Naive thymus-derived CD4-positive, alpha-beta T cell (primary cell): Measurements from ENCODE around the gene IZUMO1. TPM values are rescaled to one million over a fixed set of nuclear protein-coding genes. Genes with fewer than 3 reads are reported as not detected.
"Not testable (repeated sequence)": the region's sequence is repeated elsewhere in the genome, so short reads cannot be mapped to it uniquely, and the experiment has no call there.

Source experiments
- ATAC-seq: fragments of 150-1000 bp; cut with Tn5 transposase; 2 replicates; pipeline ENCODE4 v1.10.0; 2021; ENCODE audit warnings: mild to moderate bottlenecking, moderate library complexity
- CTCF ChIA-PET: fragments of 350-600 bp; sonication (Branson Sonifier 250); formaldehyde crosslinking; loops from one replicate; lab custom pipeline; 2021; ENCODE audit warnings: antibody characterized with exemption; lab: Charles Lee
- POLR2A ChIA-PET: fragments of 350-600 bp; sonication (Branson Sonifier 250); formaldehyde crosslinking; loops from one replicate; lab custom pipeline; 2021; ENCODE audit warnings: antibody characterized with exemption, inconsistent platforms; lab: Charles Lee
- DNase-seq, 9 donors: peaks; one replicate each; pipeline versions ENCODE4 v3.0.0 to v3.0.0-alpha.2; 2020 to 2022; ENCODE audit warnings: mixed read lengths in 1 of 9
- H3K27ac ChIP-seq: one replicate; pipeline ENCODE4 v1.7.0; 2013; ENCODE audit warnings: mild to moderate bottlenecking, low read depth, low read length, moderate library complexity
- H3K27me3 ChIP-seq, 2 donors: one replicate each; pipeline ENCODE4 v1.7.0; 2013; ENCODE audit warnings: low read length in 2 of 2, mild to moderate bottlenecking in 2 of 2, moderate library complexity in 2 of 2; ENCODE audit not compliant: control insufficient read depth in 2 of 2, insufficient read depth in 2 of 2
- H3K36me3 ChIP-seq, 3 experiments: 1 replicate in 2 of 3; 2 replicates in 1 of 3; pipeline ENCODE4 v1.7.0; 2013; ENCODE audit warnings: low read length in 3 of 3, mild to moderate bottlenecking in 3 of 3, moderate library complexity in 1 of 3; ENCODE audit not compliant: insufficient read depth in 3 of 3, control insufficient read depth in 2 of 3
- H3K4me1 ChIP-seq, 2 donors: one replicate each; pipeline ENCODE4 v1.7.0; 2013; ENCODE audit warnings: low read length in 2 of 2, mild to moderate bottlenecking in 2 of 2, moderate library complexity in 1 of 2; ENCODE audit not compliant: control insufficient read depth in 2 of 2, insufficient read depth in 2 of 2
- H3K4me3 ChIP-seq: 2 replicates; pipeline ENCODE4 v1.7.0; 2013; ENCODE audit warnings: mild to moderate bottlenecking, low read length
- H3K9me3 ChIP-seq, 3 experiments: 1 replicate in 2 of 3; 2 replicates in 1 of 3; pipeline ENCODE4 v1.7.0; 2013; ENCODE audit warnings: low read length in 3 of 3; ENCODE audit not compliant: control insufficient read depth in 2 of 3
- H3K27ac Mint-ChIP-seq, 9 donors: one replicate each; pipeline ENCODE4 v1.8.0; 2020 to 2022; ENCODE audit warnings: mixed read lengths in 9 of 9, mild to moderate bottlenecking in 8 of 9, moderate library complexity in 5 of 9, inconsistent platforms in 2 of 9
- H3K27me3 Mint-ChIP-seq, 5 donors: one replicate each; pipeline ENCODE4 v1.8.0; 2021 to 2022; ENCODE audit warnings: mixed read lengths in 5 of 5, mild to moderate bottlenecking in 1 of 5
- H3K36me3 Mint-ChIP-seq, 5 donors: one replicate each; pipeline ENCODE4 v1.8.0; 2020 to 2022; ENCODE audit warnings: mixed read lengths in 5 of 5, mild to moderate bottlenecking in 3 of 5, inconsistent platforms in 1 of 5
- H3K4me1 Mint-ChIP-seq, 7 donors: one replicate each; pipeline ENCODE4 v1.8.0; 2020 to 2022; ENCODE audit warnings: mixed read lengths in 7 of 7, mild to moderate bottlenecking in 3 of 7, inconsistent platforms in 1 of 7
- H3K4me3 Mint-ChIP-seq, 10 donors: one replicate each; pipeline ENCODE4 v1.8.0; 2020 to 2022; ENCODE audit warnings: mild to moderate bottlenecking in 10 of 10, mixed read lengths in 10 of 10, moderate library complexity in 6 of 10, inconsistent platforms in 2 of 10
- H3K9me3 Mint-ChIP-seq, 11 donors: one replicate each; pipeline ENCODE4 v1.8.0; 2020 to 2022; ENCODE audit warnings: mixed read lengths in 11 of 11, mild to moderate bottlenecking in 4 of 11, inconsistent platforms in 1 of 11, moderate library complexity in 1 of 11
- intact Hi-C, 2 donors: fragments of 100-400 bp; cut with micrococcal nuclease; formaldehyde crosslinking; loops; one replicate each; pipeline ENCODE4 v1.15.1; 2023
- polyA plus RNA-seq, 2 donors: library from polyadenylated mRNA; unstranded; fragments of 300-500 nt; fragmentation: Illumina TruSeq; gene quantifications; one replicate each; pipeline ENCODE4 v1.2.3, GENCODE V29; 2021
- total RNA-seq, 6 experiments: library from RNA in 5 of 6; stranded (reverse) in 5 of 6; gene quantifications; 1 replicate in 5 of 6; 2 replicates in 1 of 6; pipeline ENCODE4 v1.2.3 and lab custom pipeline; 2021 to 2026

IZUMO1 gene
- total and polyA plus RNA-seq, 7 experiments from 2014 or later: not detected

DNA sequence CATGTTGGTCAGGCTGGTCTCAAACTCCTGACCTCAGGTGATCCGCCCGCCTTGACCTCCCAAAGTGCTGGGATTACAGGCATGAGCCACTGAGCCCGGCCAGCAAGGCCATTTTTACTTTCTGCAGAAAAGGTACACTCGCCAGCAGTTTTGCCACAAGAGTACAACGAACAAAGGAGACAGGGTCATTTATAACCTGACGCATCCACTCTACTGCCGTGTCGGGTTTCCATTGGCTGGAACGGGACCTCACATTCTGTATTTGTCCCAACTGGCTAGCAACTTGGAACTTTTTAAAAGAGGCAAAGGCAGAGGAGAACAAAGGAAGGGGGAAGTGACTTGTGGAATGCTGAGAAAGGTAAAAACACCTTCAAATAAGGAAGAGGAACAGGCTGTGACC, 40.6 kb upstream of the IZUMO1 start:
- H3K27ac Mint-ChIP-seq: peak overlapping the region in 2 of 9 donors; percentile 10 to 22
- not testable (repeated sequence) for H3K27me3 Mint-ChIP-seq, H3K4me1 Mint-ChIP-seq, DNase-seq, H3K9me3 Mint-ChIP-seq, H3K27ac ChIP-seq, ATAC-seq, H3K4me3 ChIP-seq, H3K36me3 Mint-ChIP-seq, H3K4me1 ChIP-seq, H3K4me3 Mint-ChIP-seq, H3K27me3 ChIP-seq, H3K36me3 ChIP-seq, H3K9me3 ChIP-seq
- ChIA-PET POLR2A (interaction anchor here (0.6 to 1.4 kb wide), 6 partner anchors 43 to 206 kb away, joined by 3 to 4 read pairs (median 3); partner anchors contain the start of genes GYS1, HSD17B14 and RUVBL2), CTCF (interaction anchor here (0.6 to 6.1 kb wide), 14 partner anchors 8 to 946 kb away, joined by 3 to 100 read pairs (median 6); partner anchors contain the start of genes CA11, GYS1, HSD17B14 and RUVBL2)
- intact Hi-C loops: loop anchor here in 1 of 2 donors (5.0 kb wide), 1 partner anchor 285 kb away; the partner anchor contains the start of gene KCNA7

DNA sequence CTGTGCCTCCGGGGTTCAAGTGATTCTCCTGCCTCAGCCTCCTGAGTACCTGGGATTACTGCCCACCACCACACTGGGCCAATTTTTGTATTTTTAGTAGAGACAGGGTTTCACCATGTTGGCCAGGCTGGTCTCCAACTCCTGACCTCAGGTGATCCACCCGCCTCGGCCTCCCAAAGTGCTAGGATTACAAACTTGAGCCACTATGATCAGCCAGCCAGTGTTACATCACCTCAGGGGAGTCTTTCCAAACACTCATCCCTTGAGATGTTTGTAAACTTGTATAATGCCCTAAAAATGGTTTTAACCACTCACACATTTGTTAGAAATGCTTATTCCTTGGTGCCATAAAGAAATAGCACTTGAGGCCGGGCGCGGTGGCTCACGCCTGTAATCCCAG, 39.7 kb upstream of the IZUMO1 start:
- not testable (repeated sequence) for H3K4me1 ChIP-seq, H3K4me3 ChIP-seq, H3K27ac ChIP-seq, DNase-seq, H3K27me3 Mint-ChIP-seq, H3K9me3 Mint-ChIP-seq, H3K4me1 Mint-ChIP-seq, H3K27ac Mint-ChIP-seq, H3K36me3 Mint-ChIP-seq, H3K9me3 ChIP-seq, H3K27me3 ChIP-seq, H3K36me3 ChIP-seq, ATAC-seq, H3K4me3 Mint-ChIP-seq
- ChIA-PET CTCF (interaction anchor here (0.7 kb wide), 1 partner anchor 791 kb away, joined by 3 read pairs; no protein-coding TSS in a partner anchor), POLR2A (interaction anchor here (0.8 kb wide), 1 partner anchor 56 kb away, joined by 3 read pairs; no protein-coding TSS in a partner anchor)
- intact Hi-C loops: loop anchor here in 1 of 2 donors (5.0 kb wide), 1 partner anchor 286 kb away; the partner anchor contains the start of gene KCNA7

DNA sequence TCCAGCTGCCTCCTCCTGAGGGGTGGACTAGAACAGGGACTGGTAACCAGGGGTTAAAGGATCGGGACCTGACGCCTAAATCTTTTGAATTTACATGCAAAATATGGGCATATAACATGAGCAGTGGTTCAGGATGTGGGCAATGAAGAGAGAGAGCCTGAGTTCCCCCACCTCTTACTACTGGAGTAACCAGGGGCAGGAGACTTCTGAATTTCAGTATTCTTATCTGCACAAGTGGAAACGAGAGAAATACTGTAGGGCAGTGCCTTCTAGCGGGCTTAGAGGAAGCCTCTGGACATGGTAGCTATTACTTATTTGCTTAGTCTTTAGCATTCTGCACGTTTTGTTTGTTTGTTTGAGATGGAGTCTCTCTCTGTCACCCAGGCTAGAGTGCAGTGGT, 37.8 kb upstream of the IZUMO1 start:
- Histone ChIP-seq H3K36me3 (no peaks in the 10 kb centered on the region), H3K27ac (no peak overlapping the region), H3K4me3 (no peak overlapping the region), H3K27me3 (no peaks in the 10 kb centered on the region), H3K9me3 (no peaks in the 10 kb centered on the region), H3K4me1 (no peaks in the 10 kb centered on the region)
- Mint-ChIP-seq H3K27me3 (peaks cover 0 to 6% (median 4%) of the 10 kb centered on the region in 5 donors), H3K27ac (no peak overlapping the region), H3K36me3 (no peaks in the 10 kb centered on the region), H3K4me3 (no peak overlapping the region), H3K9me3 (no peaks in the 10 kb centered on the region), H3K4me1 (peaks cover 0 to 5% (median 3%) of the 10 kb centered on the region in 7 donors)
- intact Hi-C loops: no loop called here
- CTCF ChIA-PET: interaction anchor here (2.0 kb wide), 1 partner anchor 58 kb away, joined by 14 read pairs; no protein-coding TSS in a partner anchor
- ATAC-seq (no peak), DNase-seq (no peak)
- POLR2A ChIA-PET: no interaction called here

DNA sequence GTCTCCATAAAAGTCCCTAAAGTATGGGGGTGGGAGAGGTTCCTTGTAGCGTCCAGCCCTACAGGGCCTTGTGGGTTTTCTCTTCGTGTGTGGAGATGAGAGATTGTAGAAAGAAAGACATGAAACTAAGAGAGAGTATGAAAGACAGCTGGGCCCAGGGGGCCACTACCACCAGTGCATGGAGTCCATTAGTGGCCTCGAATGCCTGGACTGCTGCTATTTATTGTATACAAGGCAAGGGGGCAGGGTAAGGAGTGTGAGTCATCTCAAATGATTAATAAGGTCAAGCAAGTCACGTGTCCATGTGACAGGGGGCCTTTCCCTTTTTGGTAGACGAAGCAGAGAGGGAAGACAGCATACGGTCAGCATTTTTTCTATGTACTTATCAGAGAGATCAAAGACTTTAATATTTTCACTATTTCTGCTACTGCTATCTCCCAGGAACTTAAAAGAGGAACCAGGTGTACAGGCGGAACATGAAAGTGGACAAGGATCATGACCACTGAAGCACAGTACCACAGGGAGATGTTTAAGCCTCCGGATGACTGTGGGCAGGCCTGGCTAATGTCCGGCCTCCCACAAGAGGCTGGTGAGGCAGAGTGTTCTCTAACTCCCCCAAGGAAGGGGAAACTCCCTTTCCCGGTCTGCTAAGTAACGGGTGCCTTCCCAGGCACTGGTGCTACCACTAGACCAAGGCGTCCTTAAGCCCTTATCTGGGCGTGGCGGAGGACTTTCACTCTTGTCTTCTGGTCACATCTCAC, 34.1 kb upstream of the IZUMO1 start:
- ATAC-seq (peak; percentile 43), DNase-seq (no peak)
- Histone ChIP-seq H3K27me3 (no peaks in the 10 kb centered on the region), H3K4me3 (no peak overlapping the region), H3K27ac (no peak overlapping the region), H3K4me1 (no peaks in the 10 kb centered on the region), H3K9me3 (no peaks in the 10 kb centered on the region), H3K36me3 (no peaks in the 10 kb centered on the region)
- Mint-ChIP-seq H3K27ac (no peak overlapping the region), H3K4me1 (peaks cover 0 to 4% (median 3%) of the 10 kb centered on the region in 7 donors), H3K27me3 (peaks cover 0 to 7% (median 4%) of the 10 kb centered on the region in 5 donors), H3K36me3 (no peaks in the 10 kb centered on the region), H3K9me3 (no peaks in the 10 kb centered on the region), H3K4me3 (no peak overlapping the region)
- ChIA-PET CTCF (no interaction called here), POLR2A (no interaction called here)
- intact Hi-C loops: no loop called here

DNA sequence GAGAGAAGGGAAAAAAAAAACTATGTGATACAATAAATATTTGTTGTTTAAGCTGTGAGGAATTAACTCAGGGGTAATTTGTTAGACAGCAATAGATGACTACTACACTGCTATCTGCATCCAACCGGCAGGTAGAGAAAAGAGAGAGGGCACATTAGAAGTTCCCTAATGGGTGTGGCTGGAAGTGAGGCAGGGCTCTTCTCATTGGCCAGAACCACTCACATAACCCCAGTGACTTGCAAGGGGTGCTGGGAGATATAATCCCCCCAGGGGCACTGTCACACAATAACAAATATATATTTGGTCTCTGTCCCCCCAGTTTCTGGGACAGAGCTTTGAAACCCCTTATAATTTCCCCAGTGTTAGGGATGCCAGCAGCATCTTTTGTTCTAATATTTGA, 32.9 kb upstream of the IZUMO1 start:
- CTCF ChIA-PET: interaction anchor here (0.7 to 1.7 kb wide), 2 partner anchors 8 to 708 kb away, joined by 3 to 11 read pairs; no protein-coding TSS in a partner anchor
- POLR2A ChIA-PET: no interaction called here
- Histone ChIP-seq H3K27ac (no peak overlapping the region), H3K4me1 (no peaks in the 10 kb centered on the region), H3K9me3 (no peaks in the 10 kb centered on the region), H3K27me3 (no peaks in the 10 kb centered on the region), H3K4me3 (no peak overlapping the region), H3K36me3 (no peaks in the 10 kb centered on the region)
- ATAC-seq (no peak), DNase-seq (no peak)
- H3K9me3 Mint-ChIP-seq: no peaks in the 10 kb centered on the region
- H3K27ac Mint-ChIP-seq: no peak overlapping the region
- H3K4me1 Mint-ChIP-seq: peaks cover 0 to 4% (median 3%) of the 10 kb centered on the region in 7 donors
- no peak overlapping the region for H3K4me3 Mint-ChIP-seq
- H3K36me3 Mint-ChIP-seq: no peaks in the 10 kb centered on the region
- intact Hi-C loops: no loop called here
- peaks cover 0 to 6% (median 4%) of the 10 kb centered on the region in 5 donors for H3K27me3 Mint-ChIP-seq

GRCh38 chr19:48777720-48778119, 31.0 kb upstream of the IZUMO1 start:
- no peaks in the 10 kb centered on the region for H3K9me3 ChIP-seq
- ChIA-PET CTCF (interaction anchor here (0.7 to 1.1 kb wide), 2 partner anchors 18 to 65 kb away, joined by 8 read pairs; no protein-coding TSS in a partner anchor), POLR2A (no interaction called here)
- H3K27ac ChIP-seq: no peak overlapping the region
- no peaks in the 10 kb centered on the region for H3K4me1 ChIP-seq
- intact Hi-C loops: no loop called here
- peaks cover 0 to 4% (median 3%) of the 10 kb centered on the region in 7 donors for H3K4me1 Mint-ChIP-seq
- no peak for DNase-seq
- no peaks in the 10 kb centered on the region for H3K27me3 ChIP-seq
- H3K36me3 ChIP-seq: no peaks in the 10 kb centered on the region
- no peaks in the 10 kb centered on the region for H3K36me3 Mint-ChIP-seq
- ATAC-seq: no peak
- no peak overlapping the region for H3K27ac Mint-ChIP-seq
- H3K9me3 Mint-ChIP-seq: no peaks in the 10 kb centered on the region
- H3K4me3 ChIP-seq: no peak overlapping the region
- no peak overlapping the region for H3K4me3 Mint-ChIP-seq
- H3K27me3 Mint-ChIP-seq: peaks cover 0 to 6% (median 4%) of the 10 kb centered on the region in 5 donors
